ENCODE results near the gene SNX30.

DNA sequence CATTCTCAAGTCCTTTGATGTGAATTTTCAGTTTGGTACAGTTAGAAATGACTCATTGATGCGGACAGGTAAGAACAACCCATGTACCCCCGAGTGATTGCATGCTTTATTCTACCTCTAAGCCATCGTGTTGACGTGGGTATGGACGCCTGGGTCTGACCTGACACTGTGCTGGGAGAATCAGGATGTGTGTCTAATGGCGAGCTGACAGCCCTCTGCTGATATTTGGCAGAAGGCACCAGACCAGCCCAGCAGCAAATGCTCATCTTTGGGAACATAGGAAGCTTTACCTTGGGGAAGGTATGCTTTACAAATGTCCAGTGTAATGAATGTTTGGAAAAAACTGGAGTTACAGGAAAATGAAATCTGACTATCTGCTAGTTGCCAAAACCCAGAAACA is 120.0 kb downstream of the SNX30 start:
- TF ChIP-seq, protein P1, sequence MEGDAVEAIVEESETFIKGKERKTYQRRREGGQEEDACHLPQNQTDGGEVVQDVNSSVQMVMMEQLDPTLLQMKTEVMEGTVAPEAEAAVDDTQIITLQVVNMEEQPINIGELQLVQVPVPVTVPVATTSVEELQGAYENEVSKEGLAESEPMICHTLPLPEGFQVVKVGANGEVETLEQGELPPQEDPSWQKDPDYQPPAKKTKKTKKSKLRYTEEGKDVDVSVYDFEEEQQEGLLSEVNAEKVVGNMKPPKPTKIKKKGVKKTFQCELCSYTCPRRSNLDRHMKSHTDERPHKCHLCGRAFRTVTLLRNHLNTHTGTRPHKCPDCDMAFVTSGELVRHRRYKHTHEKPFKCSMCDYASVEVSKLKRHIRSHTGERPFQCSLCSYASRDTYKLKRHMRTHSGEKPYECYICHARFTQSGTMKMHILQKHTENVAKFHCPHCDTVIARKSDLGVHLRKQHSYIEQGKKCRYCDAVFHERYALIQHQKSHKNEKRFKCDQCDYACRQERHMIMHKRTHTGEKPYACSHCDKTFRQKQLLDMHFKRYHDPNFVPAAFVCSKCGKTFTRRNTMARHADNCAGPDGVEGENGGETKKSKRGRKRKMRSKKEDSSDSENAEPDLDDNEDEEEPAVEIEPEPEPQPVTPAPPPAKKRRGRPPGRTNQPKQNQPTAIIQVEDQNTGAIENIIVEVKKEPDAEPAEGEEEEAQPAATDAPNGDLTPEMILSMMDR (IDR thresholded peaks at IDR 0.05) = no peak
- TF ChIP-seq EZH2 (IDR thresholded peaks at IDR 0.05; ENCODE audit: borderline replicate concordance, insufficient read depth, low read depth, low read length, poor library complexity, severe bottlenecking) = no peak

Measured in B cell (primary cell).